Activated CD4-positive, alpha-beta memory T cell treated with anti-CD3 and anti-CD28 coated beads for 36 hours (primary cell): ENCODE measurements around the gene TNS4. TPM values are rescaled to one million over a fixed set of nuclear protein-coding genes. Genes with fewer than 3 reads are reported as not detected.
A peak's percentile ranks its signal among the peaks of the same experiment; 100 is the strongest.

Experiments
- CTCF ChIA-PET: fragments of 350-600 bp; sonication (Branson Sonifier 250); formaldehyde crosslinking; loops from one replicate; lab custom pipeline; 2021; ENCODE audit warnings: antibody characterized with exemption, inconsistent platforms; lab: Charles Lee
- POLR2A ChIA-PET: fragments of 350-600 bp; sonication (Branson Sonifier 250); formaldehyde crosslinking; loops from one replicate; lab custom pipeline; 2021; ENCODE audit warnings: antibody characterized with exemption; lab: Charles Lee
- DNase-seq: peaks from one replicate; pipeline ENCODE4 v3.0.0-alpha.2; 2020
- H3K27ac Mint-ChIP-seq: one replicate; pipeline ENCODE4 v1.8.0; 2021; ENCODE audit warnings: mixed read lengths
- H3K27me3 Mint-ChIP-seq: one replicate; pipeline ENCODE4 v1.8.0; 2021; ENCODE audit warnings: mixed read lengths
- H3K36me3 Mint-ChIP-seq: one replicate; pipeline ENCODE4 v1.8.0; 2021; ENCODE audit warnings: mixed read lengths
- H3K4me1 Mint-ChIP-seq: one replicate; pipeline ENCODE4 v1.8.0; 2021; ENCODE audit warnings: low read depth, mixed read lengths
- H3K4me3 Mint-ChIP-seq: one replicate; pipeline ENCODE4 v1.8.0; 2021; ENCODE audit warnings: mild to moderate bottlenecking, mixed read lengths
- H3K9me3 Mint-ChIP-seq: one replicate; pipeline ENCODE4 v1.8.0; 2021; ENCODE audit warnings: mixed read lengths
- intact Hi-C: fragments of 100-400 bp; cut with micrococcal nuclease; formaldehyde crosslinking; loops from one replicate; pipeline ENCODE4 v1.15.1; 2023
- total RNA-seq, 2 experiments: library from RNA; stranded (reverse); gene quantifications; one replicate each; pipeline ENCODE4 v1.2.3, GENCODE V29; 2021

The TNS4 gene
- total RNA-seq, 2 experiments from 2014 or later = 14.5 to 15.2 TPM

GRCh38 chr17:40515011-40515410, 13.6 kb upstream of the TNS4 start:
- Mint-ChIP-seq H3K36me3 (peaks cover 14% of the 10 kb centered on the region), H3K27me3 (no peaks in the 10 kb centered on the region), H3K4me3 (no peak overlapping the region), H3K4me1 (peaks cover 52% of the 10 kb centered on the region), H3K27ac (peak overlapping the region; percentile 85), H3K9me3 (no peaks in the 10 kb centered on the region)
- POLR2A ChIA-PET = no interaction called here
- DNase-seq = no peak
- intact Hi-C loops = loop anchor here (1.0 kb wide), 1 partner anchor 35 kb away; no protein-coding TSS in a partner anchor
- CTCF ChIA-PET = interaction anchor here (2.1 kb wide), 1 partner anchor 18 kb away, joined by 6 read pairs; no protein-coding TSS in a partner anchor

- H3K4me3 Mint-ChIP-seq = no peak overlapping the region
- H3K9me3 Mint-ChIP-seq = no peaks in the 10 kb centered on the region
- H3K36me3 Mint-ChIP-seq = peaks cover 14% of the 10 kb centered on the region
- peak overlapping the region; percentile 33 for H3K27ac Mint-ChIP-seq
- no peaks in the 10 kb centered on the region for H3K27me3 Mint-ChIP-seq
- CTCF ChIA-PET = interaction anchor here (1.3 to 2.1 kb wide), 2 partner anchors 19 to 152 kb away, joined by 4 to 6 read pairs; no protein-coding TSS in a partner anchor
- intact Hi-C loops = no loop called here
- POLR2A ChIA-PET = no interaction called here
- H3K4me1 Mint-ChIP-seq = peaks cover 47% of the 10 kb centered on the region
- DNase-seq = no peak
Observed at GRCh38 chr17:40514013-40514875, 12.8 kb upstream of the TNS4 start.

- no peak overlapping the region for H3K27ac Mint-ChIP-seq
- no peak for DNase-seq
- H3K27me3 Mint-ChIP-seq = no peaks in the 10 kb centered on the region
- H3K4me3 Mint-ChIP-seq = no peak overlapping the region
- peaks cover 25% of the 10 kb centered on the region for H3K4me1 Mint-ChIP-seq
- ChIA-PET POLR2A (no interaction called here), CTCF (interaction anchor here (1.2 to 2.9 kb wide), 2 partner anchors 22 to 35 kb away, joined by 4 to 7 read pairs; no protein-coding TSS in a partner anchor)
- H3K9me3 Mint-ChIP-seq = no peaks in the 10 kb centered on the region
- H3K36me3 Mint-ChIP-seq = peaks cover 4% of the 10 kb centered on the region
- intact Hi-C loops = no loop called here
Observed at GRCh38 chr17:40511667-40512220, 10.3 kb upstream of the TNS4 start.

GRCh38 chr17:40511136-40511535, 9.7 kb upstream of the TNS4 start:
- no peak for DNase-seq
- H3K4me1 Mint-ChIP-seq = peaks cover 19% of the 10 kb centered on the region
- ChIA-PET POLR2A (no interaction called here), CTCF (interaction anchor here (1.2 to 2.9 kb wide), 2 partner anchors 22 to 35 kb away, joined by 4 to 7 read pairs; no protein-coding TSS in a partner anchor)
- intact Hi-C loops = no loop called here
- no peak overlapping the region for H3K27ac Mint-ChIP-seq
- no peaks in the 10 kb centered on the region for H3K9me3 Mint-ChIP-seq
- peaks cover 1% of the 10 kb centered on the region for H3K36me3 Mint-ChIP-seq
- H3K27me3 Mint-ChIP-seq = no peaks in the 10 kb centered on the region
- H3K4me3 Mint-ChIP-seq = no peak overlapping the region

GRCh38 chr17:40510328-40510648, 8.9 kb upstream of the TNS4 start:
- no peak overlapping the region for H3K4me3 Mint-ChIP-seq
- DNase-seq = no peak
- no peaks in the 10 kb centered on the region for H3K9me3 Mint-ChIP-seq
- no peaks in the 10 kb centered on the region for H3K27me3 Mint-ChIP-seq
- no peak overlapping the region for H3K27ac Mint-ChIP-seq
- H3K4me1 Mint-ChIP-seq = peaks cover 11% of the 10 kb centered on the region
- intact Hi-C loops = no loop called here
- ChIA-PET POLR2A (no interaction called here), CTCF (interaction anchor here (1.2 to 2.9 kb wide), 2 partner anchors 34 to 1153 kb away, joined by 3 to 7 read pairs; no protein-coding TSS in a partner anchor)
- peaks cover under 1% of the 10 kb centered on the region for H3K36me3 Mint-ChIP-seq

- ChIA-PET POLR2A (no interaction called here), CTCF (interaction anchor here (1.2 kb wide), 1 partner anchor 1153 kb away, joined by 3 read pairs; no protein-coding TSS in a partner anchor)
- no peak for DNase-seq
- Mint-ChIP-seq H3K9me3 (no peaks in the 10 kb centered on the region), H3K36me3 (no peaks in the 10 kb centered on the region), H3K4me3 (no peak overlapping the region), H3K27me3 (no peaks in the 10 kb centered on the region), H3K4me1 (peaks cover 6% of the 10 kb centered on the region), H3K27ac (peak overlapping the region; percentile 32)
- intact Hi-C loops = no loop called here
Observed at GRCh38 chr17:40509626-40510327, 8.4 kb upstream of the TNS4 start.

GRCh38 chr17:40506786-40507185, 5.4 kb upstream of the TNS4 start:
- Mint-ChIP-seq H3K27me3 (no peaks in the 10 kb centered on the region), H3K36me3 (no peaks in the 10 kb centered on the region), H3K4me1 (no peaks in the 10 kb centered on the region), H3K4me3 (no peak overlapping the region), H3K27ac (no peak overlapping the region), H3K9me3 (no peaks in the 10 kb centered on the region)
- POLR2A ChIA-PET = no interaction called here
- CTCF ChIA-PET = interaction anchor here (1.6 to 3.6 kb wide), 2 partner anchors 27 to 30 kb away, joined by 3 to 9 read pairs; no protein-coding TSS in a partner anchor
- no peak for DNase-seq
- intact Hi-C loops = no loop called here

- Mint-ChIP-seq H3K4me1 (no peaks in the 10 kb centered on the region), H3K4me3 (no peak overlapping the region), H3K27me3 (peaks cover 1% of the 10 kb centered on the region), H3K27ac (peak overlapping the region; percentile 28), H3K9me3 (no peaks in the 10 kb centered on the region), H3K36me3 (no peaks in the 10 kb centered on the region)
- DNase-seq = no peak
- POLR2A ChIA-PET = no interaction called here
- intact Hi-C loops = no loop called here
- CTCF ChIA-PET = no interaction called here
Observed at GRCh38 chr17:40503154-40503553, 1.7 kb upstream of the TNS4 start.

GRCh38 chr17:40502716-40503115, 1.3 kb upstream of the TNS4 start:
- intact Hi-C loops = no loop called here
- H3K4me3 Mint-ChIP-seq = no peak overlapping the region
- ChIA-PET CTCF (interaction anchor here (1.5 to 1.7 kb wide), 2 partner anchors 26 to 31 kb away, joined by 6 to 7 read pairs; no protein-coding TSS in a partner anchor), POLR2A (no interaction called here)
- H3K9me3 Mint-ChIP-seq = no peaks in the 10 kb centered on the region
- H3K4me1 Mint-ChIP-seq = peaks cover 4% of the 10 kb centered on the region
- no peak for DNase-seq
- no peak overlapping the region for H3K27ac Mint-ChIP-seq
- H3K27me3 Mint-ChIP-seq = peaks cover 1% of the 10 kb centered on the region
- H3K36me3 Mint-ChIP-seq = no peaks in the 10 kb centered on the region

- H3K4me1 Mint-ChIP-seq = peaks cover 4% of the 10 kb centered on the region
- DNase-seq = no peak
- CTCF ChIA-PET = no interaction called here
- intact Hi-C loops = no loop called here
- H3K9me3 Mint-ChIP-seq = no peaks in the 10 kb centered on the region
- no peaks in the 10 kb centered on the region for H3K36me3 Mint-ChIP-seq
- POLR2A ChIA-PET = no interaction called here
- H3K27ac Mint-ChIP-seq = no peak overlapping the region
- no peak overlapping the region for H3K4me3 Mint-ChIP-seq
- peaks cover 1% of the 10 kb centered on the region for H3K27me3 Mint-ChIP-seq
Observed at GRCh38 chr17:40500709-40501108, 714 bp downstream of the TNS4 start.

GRCh38 chr17:40500190-40500589, 1.2 kb downstream of the TNS4 start:
- no peak overlapping the region for H3K4me3 Mint-ChIP-seq
- H3K27me3 Mint-ChIP-seq = peaks cover 1% of the 10 kb centered on the region
- H3K27ac Mint-ChIP-seq = no peak overlapping the region
- no peaks in the 10 kb centered on the region for H3K9me3 Mint-ChIP-seq
- POLR2A ChIA-PET = no interaction called here
- intact Hi-C loops = no loop called here
- CTCF ChIA-PET = no interaction called here
- no peak for DNase-seq
- H3K4me1 Mint-ChIP-seq = peaks cover 4% of the 10 kb centered on the region
- H3K36me3 Mint-ChIP-seq = no peaks in the 10 kb centered on the region
